Liver (tissue), 3 donors: ENCODE results near the gene DNMT3A.

Experiments
- CTCF ChIP-seq: fragments of 150-350 bp; IDR thresholded peaks from 2 replicates; pipeline ENCODE4 v1.5.1; 2017; ENCODE audit warnings: improper control_type of control experiment, low read depth, low read length; ENCODE audit not compliant: missing input control
- GABPA ChIP-seq, 2 donors: IDR thresholded peaks in 1 of 2; conservative IDR thresholded peaks in 1 of 2; 2 replicates each; pipeline ENCODE4 v1.6.1; 2016; ENCODE audit warnings: antibody characterized with exemption in 2 of 2, mild to moderate bottlenecking in 1 of 2, moderate library complexity in 1 of 2
- RAD21 ChIP-seq, 2 donors: IDR thresholded peaks; 2 replicates each; pipeline ENCODE4 v1.6.1; 2016; ENCODE audit warnings: antibody characterized with exemption in 2 of 2, mild to moderate bottlenecking in 2 of 2
- donor health status: healthy.
- donor health status: healthy.

- TF ChIP-seq CTCF = no peak
- TF ChIP-seq RAD21 (IDR thresholded peaks at IDR 0.05) = no peak
- TF ChIP-seq GABPA (IDR thresholded peaks at IDR 0.05 in 1 of 2, conservative IDR thresholded peaks at IDR 0.05 in 1 of 2) = no peak
These were observed 22.0 kb upstream of the DNMT3A start for GRCh38 chr2:25363733-25364132.
